Endothelial cell (in vitro differentiated cells): ENCODE measurements around the gene RALY. TPM values are rescaled to one million over a fixed set of nuclear protein-coding genes. Genes with fewer than 3 reads are reported as not detected.
"Not testable (repeated sequence)": the region's sequence is repeated elsewhere in the genome, so short reads cannot be mapped to it uniquely, and the experiment has no call there.

ENCODE experiments used
- DNase-seq: peaks from one replicate; pipeline ENCODE4 v3.0.0; 2021; ENCODE audit warnings: low spot score
- H3K27ac Mint-ChIP-seq: one replicate; pipeline ENCODE4 v1.8.0; 2021; ENCODE audit warnings: mixed read lengths, inconsistent platforms; ENCODE audit not compliant: unreplicated experiment
- H3K27me3 Mint-ChIP-seq: one replicate; pipeline ENCODE4 v1.8.0; 2021; ENCODE audit warnings: mild to moderate bottlenecking, moderate library complexity, mixed read lengths, inconsistent platforms; ENCODE audit not compliant: unreplicated experiment
- H3K36me3 Mint-ChIP-seq: one replicate; pipeline ENCODE4 v1.8.0; 2021; ENCODE audit warnings: mild to moderate bottlenecking, low read depth, mixed read lengths, inconsistent platforms; ENCODE audit not compliant: unreplicated experiment
- H3K4me1 Mint-ChIP-seq: one replicate; pipeline ENCODE4 v1.8.0; 2021; ENCODE audit warnings: mild to moderate bottlenecking, mixed read lengths, inconsistent platforms; ENCODE audit not compliant: unreplicated experiment
- H3K4me3 Mint-ChIP-seq: one replicate; pipeline ENCODE4 v1.8.0; 2021; ENCODE audit warnings: mild to moderate bottlenecking, mixed read lengths, inconsistent platforms; ENCODE audit not compliant: unreplicated experiment
- H3K9me3 Mint-ChIP-seq: one replicate; pipeline ENCODE4 v1.8.0; 2021; ENCODE audit warnings: mixed read lengths, inconsistent platforms; ENCODE audit not compliant: unreplicated experiment
- total RNA-seq: library from RNA; stranded (reverse); fragmentation: NEBNext Ultra II Directional; extraction: Animal tissue kit (Norgen Biotek cat#: 25700); gene quantifications from one replicate; pipeline ENCODE4 v1.2.1, GENCODE V29; 2021; ENCODE audit not compliant: unreplicated experiment
- TF ChIP-seq, protein P1 (sequence below): fragments of 200-600 bp; sonication (generic); IDR thresholded peaks from one replicate; pipeline ENCODE4 v1.5.0; 2021; ENCODE audit warnings: antibody characterized with exemption; ENCODE audit not compliant: unreplicated experiment

RALY gene
- total RNA-seq, 1 donor from 2014 or later: 168 TPM

DNA sequence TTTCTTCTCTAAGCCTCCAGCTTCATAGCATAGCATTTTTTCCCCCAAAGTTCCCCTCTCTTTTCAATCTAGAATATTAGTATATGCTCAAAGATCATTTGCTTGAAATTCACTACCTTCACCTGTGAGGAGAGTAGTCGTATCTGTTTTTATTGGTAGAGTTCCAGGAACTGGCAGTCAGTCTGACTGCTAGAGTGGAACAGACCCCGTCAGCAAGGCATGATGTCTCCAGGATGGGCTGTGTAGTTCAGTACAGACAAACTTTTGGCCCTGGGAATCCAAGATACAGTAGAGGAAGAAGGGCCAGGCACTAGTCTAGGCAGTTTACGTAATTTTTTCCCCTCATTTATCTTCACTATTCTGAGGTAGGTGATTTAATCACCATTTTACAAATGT, 29.1 kb downstream of the RALY start:
- Mint-ChIP-seq H3K4me3 (no peak overlapping the region), H3K4me1 (peaks cover 36% of the 10 kb centered on the region), H3K27ac (no peak overlapping the region), H3K9me3 (no peaks in the 10 kb centered on the region), H3K27me3 (peaks cover 1% of the 10 kb centered on the region), H3K36me3 (peaks cover 5% of the 10 kb centered on the region)
- DNase-seq: no peak
- TF ChIP-seq, protein P1, sequence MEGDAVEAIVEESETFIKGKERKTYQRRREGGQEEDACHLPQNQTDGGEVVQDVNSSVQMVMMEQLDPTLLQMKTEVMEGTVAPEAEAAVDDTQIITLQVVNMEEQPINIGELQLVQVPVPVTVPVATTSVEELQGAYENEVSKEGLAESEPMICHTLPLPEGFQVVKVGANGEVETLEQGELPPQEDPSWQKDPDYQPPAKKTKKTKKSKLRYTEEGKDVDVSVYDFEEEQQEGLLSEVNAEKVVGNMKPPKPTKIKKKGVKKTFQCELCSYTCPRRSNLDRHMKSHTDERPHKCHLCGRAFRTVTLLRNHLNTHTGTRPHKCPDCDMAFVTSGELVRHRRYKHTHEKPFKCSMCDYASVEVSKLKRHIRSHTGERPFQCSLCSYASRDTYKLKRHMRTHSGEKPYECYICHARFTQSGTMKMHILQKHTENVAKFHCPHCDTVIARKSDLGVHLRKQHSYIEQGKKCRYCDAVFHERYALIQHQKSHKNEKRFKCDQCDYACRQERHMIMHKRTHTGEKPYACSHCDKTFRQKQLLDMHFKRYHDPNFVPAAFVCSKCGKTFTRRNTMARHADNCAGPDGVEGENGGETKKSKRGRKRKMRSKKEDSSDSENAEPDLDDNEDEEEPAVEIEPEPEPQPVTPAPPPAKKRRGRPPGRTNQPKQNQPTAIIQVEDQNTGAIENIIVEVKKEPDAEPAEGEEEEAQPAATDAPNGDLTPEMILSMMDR: no peak

DNA sequence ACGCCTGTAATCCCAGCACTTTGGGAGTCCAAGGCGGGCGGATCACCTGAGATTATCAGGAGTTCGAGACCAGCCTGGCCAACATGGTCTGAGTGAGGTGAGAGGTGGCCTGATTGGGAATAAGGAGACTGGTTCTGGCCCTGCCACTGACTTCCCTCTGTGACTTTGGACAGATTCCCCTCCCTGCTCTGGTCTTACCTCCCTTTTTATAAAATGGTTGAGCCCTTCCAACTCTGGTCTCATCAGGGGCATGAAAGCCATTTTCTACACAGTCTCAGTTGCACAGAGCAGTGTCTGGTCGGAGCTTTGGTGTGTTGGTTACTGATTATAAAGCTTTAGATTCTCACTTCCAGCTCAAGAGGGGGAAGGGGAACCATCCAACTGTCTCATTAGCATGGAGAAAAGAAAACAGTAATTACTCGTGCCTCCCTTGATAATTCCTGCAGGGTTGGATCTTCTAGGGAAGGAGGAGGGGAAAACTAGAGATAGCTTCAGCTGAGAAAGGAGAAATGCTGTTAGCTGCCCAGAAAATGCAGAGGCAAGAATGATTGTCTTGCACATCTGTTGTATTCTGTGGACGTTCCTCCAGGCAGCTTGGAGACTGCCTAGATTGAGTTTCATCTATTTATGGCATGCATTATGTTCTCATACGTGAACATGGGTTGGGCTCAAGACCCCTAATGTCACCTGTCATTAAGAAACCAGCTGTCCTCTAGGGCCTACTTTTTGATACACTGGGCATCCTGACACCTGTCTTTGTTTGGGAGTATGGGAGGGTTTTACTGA, 30.4 kb downstream of the RALY start:
- Mint-ChIP-seq H3K27ac (no peak overlapping the region), H3K36me3 (peaks cover 5% of the 10 kb centered on the region), H3K4me3 (no peak overlapping the region), H3K4me1 (peaks cover 41% of the 10 kb centered on the region), H3K9me3 (no peaks in the 10 kb centered on the region), H3K27me3 (peaks cover 1% of the 10 kb centered on the region)
- TF ChIP-seq, protein P1: no peak
- DNase-seq: no peak

DNA sequence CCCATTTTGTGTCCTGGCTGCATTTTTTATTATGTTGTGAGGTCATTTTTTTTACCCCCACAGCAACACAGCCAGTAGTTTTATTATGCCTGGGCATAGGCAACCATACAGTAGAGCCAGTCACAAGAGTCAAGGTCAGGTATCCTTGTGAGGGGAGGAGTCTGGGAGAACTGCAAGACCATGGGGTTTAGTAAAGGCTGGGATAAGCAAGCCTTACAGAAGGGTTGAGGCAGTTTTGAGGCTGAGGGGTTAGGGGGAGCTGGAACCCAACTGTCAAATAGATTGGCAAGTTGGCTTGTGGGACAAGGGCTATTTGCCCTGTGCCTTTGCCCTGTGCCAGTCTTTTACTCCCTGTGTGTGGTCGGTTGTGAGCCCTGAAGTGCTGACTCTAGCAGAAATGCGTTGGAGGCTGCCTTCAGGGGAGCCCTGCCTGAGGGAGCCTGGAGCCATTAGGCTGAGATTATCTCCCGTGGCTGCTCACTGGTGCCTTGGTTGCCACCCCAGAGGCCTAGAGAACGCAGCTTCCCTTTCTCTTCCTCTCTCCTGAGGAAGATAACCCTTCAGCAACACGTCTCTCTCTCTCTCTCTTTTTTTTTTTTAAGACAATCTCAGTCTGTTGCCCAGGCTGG, 31.1 kb downstream of the RALY start:
- Mint-ChIP-seq H3K36me3 (peaks cover 5% of the 10 kb centered on the region), H3K4me1 (peaks cover 41% of the 10 kb centered on the region), H3K9me3 (no peaks in the 10 kb centered on the region), H3K27ac (no peak overlapping the region), H3K27me3 (peaks cover 1% of the 10 kb centered on the region), H3K4me3 (no peak overlapping the region)
- TF ChIP-seq, protein P1: no peak
- no peak for DNase-seq

DNA sequence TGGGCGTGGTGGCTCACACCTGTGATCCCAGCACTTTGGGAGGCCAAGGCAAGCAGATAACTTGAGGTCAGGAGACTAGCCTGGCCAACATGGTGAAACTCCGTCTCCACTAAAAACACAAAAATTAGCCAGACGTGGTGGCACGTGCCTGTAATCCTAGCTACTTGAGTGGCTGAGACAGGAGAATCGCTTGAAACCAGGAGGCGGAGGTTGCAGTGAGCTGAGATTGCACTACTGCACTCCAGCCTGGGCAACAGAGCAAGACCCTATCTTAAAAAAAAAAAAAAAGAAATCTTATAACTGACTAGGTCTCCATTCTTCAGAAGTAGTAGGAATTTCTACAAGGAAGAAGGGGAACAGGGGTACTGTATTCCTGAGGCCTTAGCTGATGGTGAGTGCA, 34.3 kb downstream of the RALY start:
- H3K27me3 Mint-ChIP-seq, H3K4me3 Mint-ChIP-seq, H3K36me3 Mint-ChIP-seq, H3K9me3 Mint-ChIP-seq, H3K27ac Mint-ChIP-seq, DNase-seq: not testable (repeated sequence)
- H3K4me1 Mint-ChIP-seq: peaks cover 36% of the 10 kb centered on the region

GRCh38 chr20:34029415-34029814, 35.7 kb downstream of the RALY start:
- DNase-seq: no peak
- peaks cover 31% of the 10 kb centered on the region for H3K4me1 Mint-ChIP-seq
- no peaks in the 10 kb centered on the region for H3K9me3 Mint-ChIP-seq
- H3K4me3 Mint-ChIP-seq: no peak overlapping the region
- peaks cover 8% of the 10 kb centered on the region for H3K36me3 Mint-ChIP-seq
- TF ChIP-seq, protein P1: no peak
- H3K27me3 Mint-ChIP-seq: peaks cover 3% of the 10 kb centered on the region
- no peak overlapping the region for H3K27ac Mint-ChIP-seq
